Colonic mucosa (tissue), 4 donors: ENCODE measurements around the gene RIMBP2. TPM values are rescaled to one million over a fixed set of nuclear protein-coding genes. Genes with fewer than 3 reads are reported as not detected.

ENCODE experiments used
- DNase-seq: peaks from one replicate; pipeline ENCODE4 v3.0.0-alpha.2; 2020
- H3K27ac ChIP-seq: fragments of 200-600 bp; one replicate; pipeline ENCODE4 v1.8.0; 2021
- H3K27me3 ChIP-seq: fragments of 200-600 bp; one replicate; pipeline ENCODE4 v1.8.0; 2021
- H3K36me3 ChIP-seq: fragments of 200-600 bp; one replicate; pipeline ENCODE4 v1.8.0; 2021
- H3K4me1 ChIP-seq: fragments of 200-600 bp; one replicate; pipeline ENCODE4 v1.8.0; 2021; ENCODE audit warnings: mild to moderate bottlenecking
- H3K4me3 ChIP-seq: fragments of 200-600 bp; one replicate; pipeline ENCODE4 v1.8.0; 2021
- H3K9ac ChIP-seq, 2 donors: one replicate each; pipeline ENCODE4 v1.7.0; 2013; ENCODE audit warnings: control low read depth in 2 of 2, low read depth in 2 of 2, low read length in 2 of 2
- H3K9me3 ChIP-seq: fragments of 200-600 bp; one replicate; pipeline ENCODE4 v1.8.0; 2021
- intact Hi-C: fragments of 100-400 bp; cut with DNase I; formaldehyde crosslinking; loops from one replicate; pipeline ENCODE4 v1.14.1; 2022
- total RNA-seq, 2 donors: library from RNA; stranded (reverse); fragmentation: NEBNext Ultra II Directional in 1 of 2; extraction: Animal tissue kit (Norgen Biotek cat#: 25700) in 1 of 2; gene quantifications; one replicate each; pipeline ENCODE4 v1.2.1, GENCODE V29; 2021
- TF ChIP-seq, protein P1 (sequence below): fragments of 200-600 bp; IDR thresholded peaks from one replicate; pipeline ENCODE4 v1.8.0; 2022; ENCODE audit warnings: antibody characterized with exemption, mild to moderate bottlenecking
- donor health status: healthy.
- donor health status: DM: no; HTN: no; CAD: no.
- donor health status: DM: no; HTN: no; CAD: no.

The RIMBP2 gene
- total RNA-seq, 2 donors from 2014 or later, result 4.8 to 5.6 TPM

DNA sequence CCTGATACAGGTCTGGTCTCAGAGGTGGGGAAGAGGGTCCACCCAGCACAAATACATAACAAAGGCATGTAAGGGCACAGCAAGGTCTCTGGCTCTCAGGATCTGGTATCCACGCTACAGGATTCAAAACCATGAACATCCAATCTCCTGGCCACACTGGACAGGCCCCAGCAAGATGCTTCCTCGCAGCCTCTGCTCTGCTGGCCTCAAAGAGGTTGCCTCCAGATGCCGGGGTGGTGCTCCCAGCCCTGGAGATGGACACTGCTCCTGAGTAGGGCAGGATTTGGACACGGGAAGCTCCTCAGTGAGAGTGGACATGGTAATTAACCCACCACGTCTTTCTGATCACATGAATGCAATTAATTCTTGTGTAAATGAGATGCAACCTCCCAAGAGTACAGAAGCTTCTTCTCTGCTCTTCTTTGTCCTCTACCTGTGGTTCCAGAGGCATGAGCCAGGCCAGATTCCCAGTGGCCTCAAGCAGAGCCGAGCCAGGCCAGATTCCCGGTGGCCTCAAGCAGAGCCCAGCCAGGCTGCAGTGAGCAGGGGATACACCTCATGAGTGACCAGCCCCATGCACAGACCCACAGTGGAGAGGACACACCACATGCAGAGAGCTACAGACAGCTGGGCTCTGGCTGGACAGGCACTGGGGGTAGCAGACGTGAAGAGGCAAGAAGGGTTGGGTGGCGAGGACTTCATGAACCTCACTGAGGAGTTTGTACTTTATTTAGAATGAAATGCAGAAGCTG lies 192.1 kb downstream of the RIMBP2 start:
- intact Hi-C loops, result no loop called here
- no peak overlapping the region for H3K4me3 ChIP-seq
- TF ChIP-seq, protein P1, sequence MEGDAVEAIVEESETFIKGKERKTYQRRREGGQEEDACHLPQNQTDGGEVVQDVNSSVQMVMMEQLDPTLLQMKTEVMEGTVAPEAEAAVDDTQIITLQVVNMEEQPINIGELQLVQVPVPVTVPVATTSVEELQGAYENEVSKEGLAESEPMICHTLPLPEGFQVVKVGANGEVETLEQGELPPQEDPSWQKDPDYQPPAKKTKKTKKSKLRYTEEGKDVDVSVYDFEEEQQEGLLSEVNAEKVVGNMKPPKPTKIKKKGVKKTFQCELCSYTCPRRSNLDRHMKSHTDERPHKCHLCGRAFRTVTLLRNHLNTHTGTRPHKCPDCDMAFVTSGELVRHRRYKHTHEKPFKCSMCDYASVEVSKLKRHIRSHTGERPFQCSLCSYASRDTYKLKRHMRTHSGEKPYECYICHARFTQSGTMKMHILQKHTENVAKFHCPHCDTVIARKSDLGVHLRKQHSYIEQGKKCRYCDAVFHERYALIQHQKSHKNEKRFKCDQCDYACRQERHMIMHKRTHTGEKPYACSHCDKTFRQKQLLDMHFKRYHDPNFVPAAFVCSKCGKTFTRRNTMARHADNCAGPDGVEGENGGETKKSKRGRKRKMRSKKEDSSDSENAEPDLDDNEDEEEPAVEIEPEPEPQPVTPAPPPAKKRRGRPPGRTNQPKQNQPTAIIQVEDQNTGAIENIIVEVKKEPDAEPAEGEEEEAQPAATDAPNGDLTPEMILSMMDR, result no peak
- no peak overlapping the region for H3K27ac ChIP-seq
- no peaks in the 10 kb centered on the region for H3K27me3 ChIP-seq
- H3K36me3 ChIP-seq, result no peaks in the 10 kb centered on the region
- DNase-seq, result no peak
- no peaks in the 10 kb centered on the region for H3K4me1 ChIP-seq
- no peak overlapping the region for H3K9ac ChIP-seq
- no peaks in the 10 kb centered on the region for H3K9me3 ChIP-seq

DNA sequence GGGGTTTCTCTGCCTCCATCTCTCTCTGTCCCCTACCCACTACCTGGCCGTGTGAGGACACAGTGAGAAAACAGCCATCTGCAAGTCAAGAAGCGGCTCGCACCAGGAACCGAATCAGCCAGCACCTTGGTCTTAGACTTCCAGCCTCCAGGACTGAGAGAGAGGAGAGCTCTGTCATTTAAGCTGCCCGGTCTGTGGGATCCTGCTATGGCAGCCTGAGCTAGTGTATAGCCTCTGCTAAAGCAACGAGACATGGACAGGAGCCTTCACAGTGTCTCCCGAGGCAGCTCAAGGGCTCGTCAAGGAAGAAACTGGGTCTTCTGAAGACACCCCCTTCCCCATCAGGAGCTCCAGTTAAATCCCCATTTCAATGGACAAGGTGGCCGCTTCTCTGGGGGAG lies 192.9 kb downstream of the RIMBP2 start:
- Histone ChIP-seq H3K36me3 (no peaks in the 10 kb centered on the region), H3K27ac (no peak overlapping the region), H3K4me3 (no peak overlapping the region), H3K27me3 (no peaks in the 10 kb centered on the region), H3K9me3 (no peaks in the 10 kb centered on the region), H3K9ac (no peak overlapping the region), H3K4me1 (no peaks in the 10 kb centered on the region)
- TF ChIP-seq, protein P1, result no peak
- intact Hi-C loops, result no loop called here
- DNase-seq, result no peak

DNA sequence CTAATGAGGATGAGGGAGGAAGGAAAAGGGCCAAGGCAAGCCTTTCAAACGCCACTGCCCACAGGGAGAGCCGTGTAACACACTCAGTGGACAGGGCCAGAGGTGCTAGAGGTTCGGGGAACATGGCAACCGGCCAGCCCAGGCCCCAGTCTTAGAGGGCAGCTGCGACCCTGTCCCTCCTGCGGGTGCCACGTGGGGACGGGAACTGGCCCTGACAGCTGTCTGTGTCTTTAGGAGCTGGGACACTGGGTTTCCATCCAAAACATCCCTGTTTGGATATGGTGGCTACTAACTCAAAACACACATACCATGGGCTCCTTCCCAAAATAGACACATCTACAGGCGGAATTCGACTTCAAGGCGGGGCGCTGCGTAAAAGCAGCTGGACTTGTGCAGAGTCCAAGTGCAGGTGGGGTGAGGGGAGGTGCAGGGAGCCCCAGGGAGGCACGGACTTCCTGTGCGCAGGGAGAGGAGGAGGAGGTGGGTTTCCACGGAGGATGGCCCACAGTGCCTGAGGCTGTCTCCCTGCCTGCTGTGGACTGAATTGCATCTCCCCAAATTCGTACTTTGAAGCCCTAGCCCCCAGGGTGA lies 193.8 kb downstream of the RIMBP2 start:
- no peak for DNase-seq
- Histone ChIP-seq H3K27me3 (no peaks in the 10 kb centered on the region), H3K4me3 (no peak overlapping the region), H3K9ac (no peak overlapping the region), H3K27ac (no peak overlapping the region), H3K36me3 (no peaks in the 10 kb centered on the region), H3K4me1 (no peaks in the 10 kb centered on the region), H3K9me3 (no peaks in the 10 kb centered on the region)
- TF ChIP-seq, protein P1, result no peak
- intact Hi-C loops, result no loop called here

DNA sequence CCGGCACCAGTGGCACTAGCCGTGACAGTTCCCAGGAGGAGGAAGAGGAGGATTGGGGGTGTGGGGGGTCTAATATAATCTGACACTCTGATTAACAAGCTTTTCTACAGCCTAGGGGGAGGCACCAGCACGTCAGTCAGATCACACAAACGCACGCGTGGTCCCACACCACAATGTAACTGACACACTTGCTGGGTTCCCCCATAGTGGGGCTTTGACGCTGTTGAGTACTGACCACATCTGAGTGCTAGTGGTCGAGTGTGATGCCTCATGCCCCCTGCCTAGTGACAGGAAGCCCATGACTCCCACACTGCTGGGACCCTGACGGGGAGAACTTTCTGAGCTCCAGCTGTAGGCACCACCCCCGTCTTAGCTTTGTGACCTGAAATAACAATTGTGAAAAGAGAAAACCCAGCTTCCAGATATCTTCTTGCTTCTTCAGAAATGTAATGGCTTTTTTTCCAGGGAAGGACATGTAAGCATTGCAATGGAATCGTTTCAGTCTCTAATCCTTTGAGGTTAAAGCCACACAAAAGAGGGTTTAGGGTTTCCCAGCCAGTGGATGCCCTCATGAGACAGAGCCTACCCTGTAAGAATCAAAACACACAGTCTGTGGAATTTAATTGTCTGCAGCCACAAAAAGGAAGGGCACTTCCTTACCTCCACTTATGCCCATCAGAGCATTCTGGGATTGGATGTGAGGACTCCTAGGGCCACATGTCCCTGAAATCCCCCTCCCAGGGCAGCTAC lies 194.5 kb downstream of the RIMBP2 start:
- intact Hi-C loops, result no loop called here

DNA sequence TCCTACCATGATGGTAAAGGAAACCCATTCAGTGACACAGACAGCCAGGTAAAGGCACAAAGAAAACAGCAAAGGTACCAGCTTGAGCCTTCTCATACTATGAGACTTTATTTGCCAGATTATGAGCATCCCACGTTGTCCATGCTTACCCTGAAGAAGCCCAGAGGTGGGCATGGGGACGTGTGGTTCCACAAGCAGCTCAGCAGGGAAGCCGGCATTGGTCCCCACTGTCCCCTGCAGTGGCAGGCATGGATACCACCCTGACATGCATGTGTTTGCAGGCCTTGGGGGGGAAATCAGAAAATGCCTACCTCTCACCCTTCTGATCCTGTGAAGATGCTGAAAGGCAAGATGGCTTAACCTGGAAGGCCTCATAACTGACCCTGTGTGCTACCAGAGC lies 195.3 kb downstream of the RIMBP2 start:
- intact Hi-C loops, result no loop called here
- TF ChIP-seq, protein P1, result no peak

More for the DNA sequence above, 194.5 kb downstream of the RIMBP2 start:
- TF ChIP-seq, protein P1, result no peak
- no peaks in the 10 kb centered on the region for H3K9me3 ChIP-seq
- no peak overlapping the region for H3K27ac ChIP-seq
- no peak overlapping the region for H3K9ac ChIP-seq
- no peaks in the 10 kb centered on the region for H3K27me3 ChIP-seq
- H3K4me1 ChIP-seq, result no peaks in the 10 kb centered on the region
- H3K36me3 ChIP-seq, result no peaks in the 10 kb centered on the region
- DNase-seq, result no peak
- H3K4me3 ChIP-seq, result no peak overlapping the region

More for the DNA sequence above, 195.3 kb downstream of the RIMBP2 start:
- H3K9ac ChIP-seq, result no peak overlapping the region
- H3K36me3 ChIP-seq, result no peaks in the 10 kb centered on the region
- H3K4me1 ChIP-seq, result no peaks in the 10 kb centered on the region
- no peak overlapping the region for H3K27ac ChIP-seq
- H3K9me3 ChIP-seq, result no peaks in the 10 kb centered on the region
- H3K27me3 ChIP-seq, result no peaks in the 10 kb centered on the region
- DNase-seq, result no peak
- no peak overlapping the region for H3K4me3 ChIP-seq
